GM15510 (cell line): ENCODE data around the gene ARL16.

Experiments used
- POLR2A ChIP-seq: IDR thresholded peaks from 3 replicates; pipeline ENCODE4 v1.6.1; 2011; ENCODE audit warnings: borderline replicate concordance; ENCODE audit not compliant: insufficient read length; ENCODE audit errors: extremely low read depth

ARL16 gene

DNA sequence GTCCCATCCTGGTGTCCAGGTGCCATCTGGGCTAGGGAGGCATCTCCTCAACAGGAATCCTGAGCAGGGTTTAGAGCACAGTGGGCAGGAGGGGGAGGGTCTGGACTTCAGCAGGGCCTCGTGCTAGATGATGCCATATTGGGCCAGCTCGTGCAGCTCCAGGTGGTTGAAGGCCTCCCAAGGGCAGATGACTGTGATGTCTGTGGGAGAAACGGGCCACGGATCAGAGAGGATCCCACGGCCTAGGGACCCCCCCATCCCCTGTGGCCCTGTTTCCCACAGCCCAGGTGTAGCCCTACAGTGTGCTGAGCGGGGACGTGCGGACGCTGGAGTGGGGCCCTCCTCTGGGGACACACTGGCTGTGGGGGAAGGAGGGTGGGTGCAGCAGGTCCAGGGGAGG is 32.6 kb downstream of the ARL16 start:
- TF ChIP-seq POLR2A: no peak

DNA sequence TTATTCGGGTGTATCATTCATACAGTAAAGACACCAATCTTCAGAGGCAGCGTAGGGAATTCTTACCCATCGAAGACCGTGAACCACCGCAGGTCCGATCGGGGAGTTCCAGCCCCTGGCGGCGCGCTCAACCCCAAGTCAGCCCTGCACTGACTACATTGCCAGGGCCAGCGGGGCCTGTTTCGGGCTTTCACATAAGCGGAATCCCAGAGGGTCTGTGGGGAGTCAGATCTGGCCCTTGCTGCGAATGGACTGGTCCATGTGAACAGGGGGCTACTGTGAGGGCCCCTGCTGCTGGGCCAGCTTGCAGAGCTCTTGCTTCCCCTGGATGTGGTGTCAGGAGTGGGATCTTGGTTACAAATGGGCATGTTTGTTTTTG is 34.9 kb downstream of the ARL16 start:
- TF ChIP-seq POLR2A: no peak

DNA sequence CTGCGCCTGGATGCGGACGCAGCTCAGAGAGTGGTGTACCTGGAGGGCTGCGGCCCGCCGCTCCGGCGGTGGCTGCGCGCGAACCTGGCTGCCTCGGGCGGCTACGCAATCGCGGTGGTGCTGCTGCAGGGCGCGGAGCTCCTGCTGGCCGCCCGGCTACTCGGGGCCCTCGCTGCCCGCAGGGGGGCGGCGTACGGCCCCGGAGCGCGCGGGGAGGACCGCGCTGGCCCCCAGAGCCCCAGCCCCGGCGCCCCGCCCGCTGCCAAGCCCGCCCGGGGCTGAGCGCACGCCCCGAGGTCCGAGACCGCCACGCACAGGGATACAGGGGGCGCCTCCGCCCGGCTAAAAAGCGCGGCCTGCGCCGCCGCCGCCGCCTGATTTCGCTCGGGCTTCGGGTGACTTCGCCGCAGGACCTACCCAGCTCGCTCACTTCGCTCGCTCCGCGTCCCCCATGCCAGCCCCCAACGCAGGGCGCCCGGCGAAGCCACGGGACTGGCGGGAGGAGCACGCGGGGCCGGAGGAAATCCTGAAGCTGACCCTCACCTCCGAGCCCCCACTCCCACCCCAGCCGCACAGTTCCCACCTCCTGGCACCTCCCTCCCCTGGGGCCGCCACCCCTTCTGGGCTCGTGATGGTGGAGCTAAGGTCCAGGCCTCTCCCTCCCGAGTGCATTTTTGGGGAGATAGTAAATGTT is 35.4 kb downstream of the ARL16 start:
- TF ChIP-seq POLR2A: no peak

DNA sequence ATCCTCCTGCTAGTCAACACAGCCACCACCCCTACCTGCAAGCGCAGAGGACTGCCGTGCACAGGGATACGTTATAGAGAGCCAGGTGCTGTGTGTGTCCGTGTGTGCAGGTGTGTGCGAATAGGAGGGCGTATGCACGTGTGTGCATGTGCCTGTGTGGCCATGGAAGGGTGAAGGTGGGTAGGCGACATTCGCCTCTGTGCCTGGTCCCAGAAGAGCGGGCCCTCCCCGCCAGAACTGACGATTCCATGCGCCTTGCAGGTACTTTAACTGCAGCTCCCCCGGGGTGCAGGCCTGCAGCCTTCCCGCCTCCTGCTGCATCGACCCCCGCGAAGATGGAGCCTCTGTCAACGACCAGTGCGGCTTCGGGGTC is 36.0 kb downstream of the ARL16 start:
- TF ChIP-seq POLR2A: no peak

DNA sequence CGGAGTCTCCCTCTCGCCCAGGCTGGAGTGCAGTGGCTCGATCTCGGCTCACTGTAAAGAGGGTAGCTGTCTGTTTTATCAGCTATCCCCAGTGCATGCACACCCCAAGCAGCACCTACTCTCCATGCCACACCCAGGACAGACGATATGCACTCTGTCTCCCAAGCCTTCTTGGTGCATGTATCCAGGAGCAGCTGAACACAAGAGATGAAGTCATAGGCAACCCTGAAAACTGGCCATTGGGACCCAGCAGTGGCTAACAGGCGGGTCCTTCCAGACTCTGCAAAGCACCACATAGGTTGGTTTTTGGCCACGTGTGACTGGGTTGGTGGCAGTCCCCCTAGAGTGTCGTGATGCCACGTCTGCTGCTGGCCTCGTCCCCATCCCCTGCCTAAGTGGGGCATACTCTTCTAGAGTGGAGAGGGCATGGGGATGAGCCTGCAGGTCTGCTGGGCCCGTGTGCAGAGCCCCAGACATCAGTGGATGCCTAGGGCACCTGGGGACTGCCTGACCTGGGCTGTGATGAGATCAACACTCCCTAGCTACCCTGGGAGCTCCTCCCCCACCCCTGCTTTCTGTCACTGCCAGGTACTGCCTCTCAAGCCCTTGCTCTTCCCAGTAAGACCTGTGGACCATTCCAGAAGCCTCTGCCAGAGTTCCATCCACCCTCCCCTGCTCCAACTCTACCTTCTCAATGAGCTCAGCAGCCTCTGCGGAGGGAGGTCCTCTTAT is 36.6 kb downstream of the ARL16 start:
- no peak for TF ChIP-seq POLR2A

DNA sequence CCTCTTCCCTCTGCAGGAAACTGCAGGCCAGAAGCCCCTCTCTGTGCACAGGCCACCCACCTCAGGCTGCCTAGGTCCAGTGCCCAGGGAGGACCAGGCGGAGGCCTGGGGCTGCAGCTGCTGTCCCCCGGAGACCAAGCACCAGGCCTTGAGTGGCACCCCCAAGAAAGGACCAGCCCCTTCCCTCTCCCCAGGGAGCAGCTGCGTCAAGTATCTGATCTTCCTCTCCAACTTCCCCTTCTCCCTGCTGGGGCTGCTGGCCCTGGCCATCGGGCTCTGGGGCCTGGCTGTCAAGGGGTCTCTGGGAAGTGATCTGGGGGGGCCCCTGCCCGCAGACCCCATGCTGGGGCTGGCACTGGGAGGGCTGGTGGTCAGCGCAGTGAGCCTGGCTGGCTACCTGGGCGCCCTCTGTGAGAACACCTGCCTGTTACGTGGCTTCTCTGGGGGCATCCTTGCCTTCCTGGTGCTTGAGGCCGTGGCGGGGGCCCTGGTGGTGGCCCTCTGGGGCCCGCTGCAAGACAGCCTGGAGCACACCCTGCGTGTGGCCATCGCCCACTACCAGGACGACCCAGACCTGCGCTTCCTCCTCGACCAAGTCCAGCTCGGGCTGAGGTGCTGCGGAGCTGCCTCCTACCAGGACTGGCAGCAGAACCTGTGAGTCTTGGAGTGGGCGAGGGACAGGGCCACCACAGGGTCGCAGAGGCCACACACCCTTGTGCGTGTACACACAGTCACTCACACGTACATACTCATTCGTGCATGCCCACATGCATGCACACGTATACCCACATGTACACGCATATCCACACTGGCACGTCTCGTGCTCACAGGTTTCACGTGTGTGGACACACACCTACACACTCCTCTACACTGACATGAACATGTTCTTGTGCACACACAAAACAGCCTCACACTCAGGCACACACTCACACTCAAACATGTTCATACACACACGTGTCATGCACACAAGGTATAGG is 38.3 kb downstream of the ARL16 start:
- no peak for TF ChIP-seq POLR2A

DNA sequence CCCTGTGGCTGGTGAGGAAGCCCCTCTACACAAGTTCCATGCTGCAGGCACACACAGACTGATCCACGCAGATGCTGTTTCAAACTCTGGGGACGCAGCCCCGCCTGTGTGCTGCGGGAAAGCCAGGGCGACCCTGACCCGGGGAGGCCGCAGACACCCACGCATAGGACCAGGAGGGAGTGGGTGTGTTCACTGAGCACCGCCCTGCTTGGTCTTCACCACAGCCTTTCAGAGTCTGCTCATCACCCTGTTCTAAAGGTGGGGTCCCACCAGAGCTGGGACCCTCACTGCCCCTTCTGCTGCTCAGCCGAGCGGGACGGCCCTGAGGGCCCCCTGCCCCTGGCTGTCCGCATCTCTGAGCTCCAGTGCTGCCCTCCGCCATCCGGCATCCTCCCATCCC is 39.1 kb downstream of the ARL16 start:
- TF ChIP-seq POLR2A: no peak

DNA sequence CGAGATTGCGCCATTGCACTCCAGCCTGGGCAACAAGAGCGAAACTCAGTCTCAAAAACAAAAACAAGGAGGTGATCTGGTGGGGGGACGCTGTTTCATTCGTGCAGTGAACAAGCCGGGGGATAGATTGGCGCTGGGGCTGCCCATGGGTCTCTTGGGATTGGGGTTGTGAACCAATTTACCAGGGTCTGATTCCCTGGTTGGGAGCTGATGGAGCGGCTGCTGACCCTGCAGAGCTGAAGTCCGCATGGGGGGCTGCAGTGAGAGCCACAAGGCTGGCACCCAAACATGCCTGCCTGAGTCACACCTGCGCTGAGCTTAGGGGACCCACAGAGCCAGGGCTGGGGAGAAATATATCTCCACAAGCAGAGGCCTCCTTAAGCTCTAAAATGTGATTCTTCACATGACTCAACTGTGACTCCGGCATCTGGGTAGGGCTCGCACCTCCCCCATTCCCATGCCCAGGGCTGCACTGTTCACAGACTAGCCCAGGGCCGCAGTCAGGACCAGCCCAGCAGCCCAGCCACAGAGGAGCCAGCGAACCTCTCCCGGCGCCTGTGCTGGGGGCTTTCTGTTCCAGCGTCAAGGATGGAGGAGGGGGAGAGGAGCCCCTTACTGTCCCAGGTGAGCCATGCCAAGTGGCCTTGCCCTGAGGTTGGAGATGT is 41.6 kb downstream of the ARL16 start:
- no peak for TF ChIP-seq POLR2A

DNA sequence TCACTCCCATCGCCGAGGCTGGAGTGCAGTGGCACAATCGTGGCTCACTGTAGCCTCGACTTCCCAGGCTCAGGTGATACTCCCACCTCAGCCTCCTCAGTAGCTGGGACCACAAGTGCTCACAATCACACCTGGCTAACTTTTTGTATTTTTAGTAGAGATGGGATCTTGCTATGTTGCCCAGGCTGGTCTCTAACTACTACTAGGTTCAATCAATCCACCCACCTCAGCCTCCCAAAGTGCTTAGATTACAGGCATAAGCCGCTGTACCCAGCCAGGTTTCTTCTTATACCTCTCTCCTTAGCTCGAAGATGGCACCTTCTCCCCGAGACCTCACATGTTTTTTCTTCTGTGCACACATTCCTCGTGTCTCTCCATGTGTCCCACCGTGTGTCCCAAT is 43.6 kb downstream of the ARL16 start:
- TF ChIP-seq POLR2A: no peak

DNA sequence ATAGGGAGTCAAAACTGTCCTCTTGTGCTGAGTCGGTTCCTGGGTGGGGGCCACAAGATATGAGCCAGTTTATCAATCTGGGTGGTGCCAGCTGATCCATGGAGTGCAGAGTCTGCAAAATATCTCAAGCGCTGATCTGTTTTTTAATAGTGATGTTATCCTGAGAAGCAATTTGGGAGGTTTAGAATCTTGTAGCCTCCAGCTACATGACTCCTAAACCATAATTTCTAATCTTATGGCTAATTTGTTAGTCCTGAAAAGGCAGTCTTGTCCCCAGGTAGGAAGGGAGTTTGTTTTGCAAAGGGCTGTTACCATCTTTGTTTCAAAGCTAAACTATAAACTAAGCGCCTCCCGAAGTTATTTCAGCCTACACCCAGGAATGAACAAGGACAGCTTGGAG is 44.9 kb downstream of the ARL16 start:
- TF ChIP-seq POLR2A: no peak

DNA sequence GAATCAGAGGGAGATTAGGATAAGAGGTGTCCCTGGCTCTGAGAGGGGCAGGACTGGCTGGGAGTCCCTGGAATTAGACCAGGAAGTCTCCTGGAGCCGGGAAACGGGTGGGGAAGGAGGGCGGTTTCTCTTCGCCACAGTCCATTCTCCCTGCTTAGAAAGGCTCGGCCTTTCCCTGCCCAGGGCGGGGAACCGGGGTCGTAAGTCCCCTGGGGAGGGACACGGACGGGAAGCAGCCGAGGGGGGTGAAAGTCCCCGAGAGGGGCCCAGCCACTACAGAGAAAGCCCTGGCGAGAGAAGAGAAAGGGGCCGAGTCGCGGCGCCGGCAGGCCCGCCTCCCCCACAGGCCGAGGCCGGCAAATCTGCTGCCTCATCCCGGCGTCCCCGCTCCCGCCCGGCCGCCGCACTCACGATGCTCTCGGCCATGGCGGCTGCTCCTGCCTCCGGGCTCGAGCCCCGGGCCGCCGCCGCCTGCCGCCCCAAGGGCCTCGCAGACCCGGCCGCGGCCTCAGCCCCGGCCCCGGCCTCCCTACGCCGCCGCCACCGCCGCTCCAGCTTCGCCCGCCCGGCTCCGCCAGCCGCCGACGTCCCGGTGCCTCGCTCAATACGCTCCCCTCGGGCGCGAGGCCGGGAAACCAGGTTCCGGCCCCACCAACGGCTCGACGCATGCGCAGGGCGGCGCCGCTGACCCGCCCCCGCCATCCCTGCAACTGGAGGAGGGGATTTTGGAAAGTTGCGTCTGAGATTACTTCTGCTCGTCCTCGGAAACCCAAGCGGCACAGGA is 46.9 kb downstream of the ARL16 start, which contains the start of the genes NPLOC4 and TSPAN10:
Gene NPLOC4, minus strand, starts transcription at position 608 of the 784 bp plus-strand sequence. Its CDS starts 182 bp downstream, at position 426.
Gene TSPAN10, plus strand, starts transcription at position 692 of the 784 bp plus-strand sequence. CDS start 5,217 bp downstream, outside the sequence.
- peak; percentile 92 for TF ChIP-seq POLR2A

DNA sequence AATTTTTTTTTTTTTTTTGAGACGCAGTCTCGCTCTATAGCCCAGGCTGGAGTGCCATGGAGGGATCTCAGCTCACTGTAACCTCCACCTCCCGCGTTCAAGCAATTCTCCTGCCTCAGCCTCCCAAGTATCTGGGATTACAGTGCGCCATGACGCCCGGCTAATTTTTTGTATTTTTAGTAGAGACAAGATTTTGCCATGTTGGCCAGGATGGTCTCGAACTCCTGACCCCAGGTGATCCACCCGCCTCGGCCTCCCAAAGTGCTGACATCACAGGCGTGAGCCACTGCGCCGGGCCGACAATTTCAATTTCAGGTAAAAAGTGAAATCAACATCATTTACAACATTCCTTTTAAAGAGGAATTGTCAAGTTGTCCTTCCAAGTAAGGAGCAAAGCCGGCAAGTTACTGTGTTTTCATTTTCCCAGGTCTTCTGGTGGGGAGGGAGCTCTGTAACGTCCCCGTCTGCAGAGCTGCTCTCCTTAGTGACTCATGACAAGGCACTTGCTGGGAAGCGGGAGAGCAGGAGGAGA is 47.6 kb downstream of the ARL16 start:
- TF ChIP-seq POLR2A: no peak

DNA sequence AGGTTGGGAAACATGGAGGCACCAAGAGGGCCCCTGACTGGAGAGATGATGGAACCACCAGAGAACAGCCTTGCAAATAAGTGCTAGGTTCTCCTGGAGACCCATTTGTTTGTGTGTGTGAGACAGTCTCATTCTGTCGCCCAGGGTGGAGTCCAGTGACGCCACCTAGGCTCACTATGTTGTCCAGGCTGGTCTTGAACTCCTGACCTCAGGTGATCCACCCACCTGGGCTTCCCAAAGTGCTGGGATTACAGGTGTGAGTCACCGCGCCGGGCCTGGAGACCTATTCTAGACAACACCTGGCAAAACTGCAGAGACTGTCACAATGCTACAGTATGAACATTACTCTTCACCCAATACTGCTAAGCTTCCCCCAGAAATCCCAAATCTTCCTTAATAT is 48.2 kb downstream of the ARL16 start:
- TF ChIP-seq POLR2A: no peak
